NCI-H1105 (cell line): ENCODE results near the gene KRT1.

Experiments
- DNase-seq: peaks from one replicate; lab custom pipeline; 2025; lab: John Stamatoyannopoulos, UW

Gene KRT1

GRCh38 chr12:52698651-52699340, 18.6 kb upstream of the KRT1 start:
- DNase-seq, result no peak

DNA sequence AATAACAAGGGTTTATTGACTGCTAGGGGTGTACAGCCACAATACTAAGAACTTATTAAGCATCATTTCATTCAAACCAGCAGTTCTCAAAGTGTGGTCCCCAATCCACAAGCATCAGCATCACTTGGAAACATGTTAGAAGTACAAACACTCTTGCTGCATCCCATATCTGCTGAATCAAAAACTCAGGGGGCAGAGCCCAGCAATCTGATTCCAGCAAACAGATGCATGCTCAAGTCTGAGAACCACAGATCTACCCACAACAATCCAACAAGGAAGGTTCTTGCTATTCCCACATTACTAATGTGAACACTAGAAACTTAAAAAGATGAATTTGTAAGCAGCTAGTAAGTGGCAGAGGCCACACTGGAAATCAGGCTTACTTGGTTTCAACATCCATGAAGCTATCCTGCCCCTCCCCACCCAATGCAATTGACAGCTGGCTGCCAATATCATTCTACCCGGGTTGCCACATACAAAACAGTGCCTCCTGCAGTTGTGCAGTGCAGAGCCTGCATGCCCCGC, 16.9 kb upstream of the KRT1 start:
- DNase-seq, result no peak

- DNase-seq, result no peak
Observed at GRCh38 chr12:52696588-52696987, 16.4 kb upstream of the KRT1 start.

DNA sequence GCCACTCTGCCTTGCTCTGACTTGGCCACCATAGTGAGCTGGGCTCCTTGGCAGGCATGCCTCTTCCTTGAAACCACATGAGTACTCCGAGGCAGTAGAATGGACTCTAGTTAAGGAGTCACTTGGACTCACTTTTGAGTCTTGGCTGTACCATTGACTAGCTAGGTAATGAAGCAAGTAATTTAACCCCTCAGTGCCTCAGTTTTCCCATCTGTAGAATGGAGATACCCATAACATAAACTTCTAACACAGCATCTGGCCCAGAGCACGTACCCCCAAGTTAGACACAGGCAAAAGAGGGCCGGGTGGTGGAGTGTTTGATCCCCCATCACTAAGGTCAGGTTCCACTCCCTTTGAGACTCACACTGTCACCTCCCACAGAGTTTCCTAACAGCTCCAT, 14.8 kb upstream of the KRT1 start:
- DNase-seq, result no peak

- no peak for DNase-seq
Observed at GRCh38 chr12:52694151-52694550, 13.9 kb upstream of the KRT1 start.

DNA sequence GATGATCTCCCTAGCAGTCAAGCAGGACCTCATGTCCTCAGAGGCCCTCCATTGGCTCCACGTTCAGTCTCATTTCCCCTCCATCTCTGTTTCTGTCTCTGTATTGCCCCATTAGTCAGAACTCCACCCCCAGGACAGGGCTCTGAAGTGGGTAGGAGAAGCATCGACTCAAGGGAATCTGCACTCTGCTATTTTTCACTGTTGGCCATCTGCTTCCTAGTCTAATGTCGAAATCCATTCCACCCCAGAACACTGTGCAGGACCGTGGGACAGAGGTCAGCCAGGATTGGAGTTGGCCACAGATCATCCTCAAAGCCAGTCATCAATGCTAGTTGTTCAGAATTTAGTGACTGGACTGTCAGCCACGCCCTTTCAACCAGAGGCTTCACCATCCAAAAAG, 13.1 kb upstream of the KRT1 start:
- DNase-seq, result no peak

DNA sequence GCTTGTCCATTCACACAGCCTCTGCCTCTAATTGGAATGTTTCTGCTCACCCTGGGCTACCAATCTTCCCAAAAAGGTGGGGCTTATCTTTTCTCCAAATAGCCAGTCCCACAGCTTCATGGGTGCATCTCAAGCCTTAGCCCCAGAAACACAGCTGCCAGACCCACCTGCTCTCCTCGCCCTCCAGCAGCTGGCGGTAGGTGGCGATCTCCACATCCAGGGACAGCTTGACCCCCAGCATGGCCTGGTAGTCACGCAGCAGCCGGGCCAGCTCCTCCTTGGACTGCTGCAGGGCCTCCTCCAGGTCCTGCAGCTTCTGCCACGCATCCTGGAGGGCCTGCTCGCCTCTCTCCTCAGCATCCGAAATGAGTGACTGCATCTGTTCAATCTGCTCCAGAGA, 12.0 kb upstream of the KRT1 start:
- DNase-seq, result no peak

GRCh38 chr12:52691841-52692150, 11.6 kb upstream of the KRT1 start:
- DNase-seq, result no peak

GRCh38 chr12:52691076-52691840, 11.1 kb upstream of the KRT1 start:
- peak; percentile 1 for DNase-seq

DNA sequence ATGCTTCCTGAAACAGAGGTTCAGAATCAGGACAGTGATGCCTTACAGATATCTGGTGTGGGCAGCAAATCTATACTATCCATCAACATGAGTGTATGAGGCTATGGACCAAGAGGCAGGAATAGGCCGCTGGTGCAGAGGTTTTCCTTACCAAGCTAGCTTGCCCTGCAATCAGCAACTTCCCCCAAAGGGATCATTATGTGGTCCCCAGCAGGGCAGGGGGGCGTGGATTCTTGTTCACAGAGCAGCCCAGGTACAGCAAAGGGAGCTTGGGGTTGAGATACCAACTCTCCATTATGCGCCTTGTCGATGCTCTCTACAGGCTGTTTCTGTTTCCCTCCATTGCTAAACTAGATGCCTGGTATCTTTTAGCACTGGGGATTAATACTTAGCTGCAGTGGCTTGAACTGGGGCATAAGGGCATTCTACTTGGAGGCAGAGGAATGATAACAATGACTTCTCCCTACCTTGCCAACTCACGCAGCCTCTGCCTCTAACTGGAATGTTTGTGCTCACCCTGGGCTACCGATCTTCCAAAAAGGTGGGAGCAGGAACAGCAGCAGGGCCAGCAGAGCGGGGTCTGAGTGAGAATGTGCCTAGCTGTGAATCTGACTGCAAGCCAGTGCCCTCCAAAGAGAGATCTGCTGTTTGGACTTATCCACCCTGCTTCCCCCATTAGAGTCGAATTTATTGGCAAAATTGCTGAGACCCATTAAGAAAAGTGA, 10.3 kb upstream of the KRT1 start:
- no peak for DNase-seq

DNA sequence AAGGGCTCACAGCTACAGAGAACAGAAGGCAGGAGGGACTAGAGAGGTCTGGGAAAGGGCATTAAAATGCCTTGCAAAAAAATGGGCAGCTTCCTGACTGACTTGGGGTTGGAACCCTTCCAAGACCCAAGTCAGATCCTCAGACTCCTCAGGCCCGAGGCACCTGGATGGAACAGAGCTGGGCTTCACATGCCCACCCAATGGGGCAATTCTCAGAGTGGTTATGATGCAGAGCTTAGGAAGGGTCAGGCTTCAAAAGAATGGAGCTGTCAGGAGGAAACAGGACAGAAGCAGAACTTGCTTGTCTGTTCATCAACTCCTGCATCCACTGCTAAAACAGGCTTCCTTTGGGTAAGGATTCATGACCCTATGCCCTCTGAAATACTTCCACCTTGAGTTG, 9.7 kb upstream of the KRT1 start:
- DNase-seq, result no peak

DNA sequence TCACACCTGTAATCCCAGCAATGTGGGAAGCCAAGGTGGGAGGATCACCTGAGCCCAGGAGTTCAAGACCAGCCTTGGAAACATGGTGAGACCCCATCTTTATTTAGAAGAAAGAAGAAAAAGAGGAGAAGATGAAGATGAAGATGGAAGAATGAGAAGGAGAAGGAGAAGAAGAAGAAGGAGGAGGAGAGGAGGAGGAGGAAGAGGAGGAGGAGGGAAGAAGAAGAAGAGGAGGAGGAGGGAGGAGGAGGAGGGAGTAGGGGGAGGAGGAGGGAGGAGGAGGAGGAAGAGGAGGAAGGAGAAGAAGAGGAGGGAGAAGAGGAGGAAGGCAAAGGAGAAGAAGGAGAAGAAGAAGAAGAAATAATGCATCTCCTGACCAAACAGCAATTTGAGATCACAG, 9.0 kb upstream of the KRT1 start:
- DNase-seq, result no peak

GRCh38 chr12:52688481-52688880, 8.3 kb upstream of the KRT1 start:
- no peak for DNase-seq

GRCh38 chr12:52687497-52688385, 7.5 kb upstream of the KRT1 start:
- DNase-seq, result no peak

DNA sequence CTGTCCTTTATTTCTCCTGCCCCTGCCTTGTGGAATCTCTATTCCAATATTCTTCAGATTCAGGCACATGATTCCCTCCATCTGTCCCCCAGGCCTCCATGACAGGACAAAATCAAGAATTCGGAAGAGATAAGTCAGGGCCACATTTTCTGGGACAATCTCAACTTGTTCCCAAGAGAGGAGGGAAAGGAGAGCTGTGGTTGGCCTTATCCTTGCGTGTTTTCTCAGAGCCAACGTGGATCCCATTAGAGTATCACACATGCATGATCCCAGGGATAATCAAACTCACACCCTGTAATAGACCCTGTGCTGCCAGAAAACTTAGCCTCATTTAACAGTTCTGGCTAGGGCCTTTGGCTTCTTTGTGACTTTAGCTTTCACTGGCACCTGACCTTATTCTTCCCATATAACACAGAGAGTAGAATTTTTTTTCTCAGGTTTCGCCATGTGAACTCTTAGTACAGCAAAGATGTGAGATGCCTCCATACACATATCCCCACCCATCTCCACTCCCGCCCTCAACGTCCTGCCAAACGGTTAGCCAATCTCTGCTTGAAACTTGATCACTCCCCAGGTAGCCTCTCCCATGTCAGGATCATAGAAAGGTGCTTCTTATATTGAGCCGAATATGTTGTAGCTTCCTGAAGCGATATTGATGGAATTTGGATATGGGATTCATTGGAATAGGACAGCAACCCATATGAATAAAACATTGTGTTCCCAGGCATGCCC, 6.7 kb upstream of the KRT1 start:
- no peak for DNase-seq

DNA sequence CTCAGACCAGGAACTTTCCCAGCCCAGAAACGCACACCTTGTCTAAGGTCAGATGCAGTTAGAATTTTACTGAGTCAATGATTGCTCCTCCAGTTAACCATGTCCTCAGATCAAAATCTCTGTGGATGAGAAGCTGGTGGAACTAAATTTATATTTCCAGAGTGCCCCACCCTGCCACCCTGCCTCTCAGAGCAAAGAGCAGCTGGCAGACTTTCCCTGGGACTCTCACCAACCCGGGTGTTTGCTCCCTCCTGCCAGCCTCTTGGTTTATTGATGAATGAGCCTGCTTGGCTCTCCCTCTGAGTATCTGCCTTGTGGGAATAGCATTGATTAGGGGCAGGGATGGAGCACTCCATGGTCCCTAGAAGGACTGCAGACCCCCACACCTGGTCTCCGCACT, 5.9 kb upstream of the KRT1 start:
- DNase-seq, result no peak

GRCh38 chr12:52685406-52685890, 5.2 kb upstream of the KRT1 start:
- no peak for DNase-seq

DNA sequence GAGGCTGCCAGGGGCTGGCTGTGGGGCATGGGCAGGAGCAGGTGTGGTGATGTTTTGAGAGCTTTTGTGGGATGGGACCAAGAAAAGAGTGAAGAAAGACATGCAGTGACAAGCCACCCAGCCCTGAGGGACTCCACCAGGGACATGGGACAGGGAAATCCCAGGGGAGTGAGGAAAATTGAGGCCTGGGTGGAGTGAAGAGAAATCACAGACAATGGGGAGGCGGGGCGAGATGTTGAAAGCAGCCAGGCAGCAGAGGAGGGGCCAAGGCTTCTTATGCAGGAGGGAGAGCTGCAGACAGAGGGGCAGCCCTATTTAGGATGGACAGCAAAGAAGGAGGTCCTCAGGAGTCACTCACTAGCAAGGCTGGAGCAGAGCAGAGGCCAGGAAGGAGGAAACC, 4.2 kb upstream of the KRT1 start:
- DNase-seq, result no peak

GRCh38 chr12:52683575-52684300, 3.5 kb upstream of the KRT1 start:
- no peak for DNase-seq

GRCh38 chr12:52682938-52683574, 2.8 kb upstream of the KRT1 start:
- no peak for DNase-seq
